ENCODE data around the gene INTS1.

INTS1 gene

GRCh38 chr7:1473864-1474512 lies 30.2 kb downstream of the INTS1 start:
- no peak overlapping the region for H3K4me3 ChIP-seq (ENCODE audit: control insufficient read depth, low read depth, low read length)
- peak; percentile 92 for TF ChIP-seq CTCF (IDR thresholded peaks at IDR 0.05; ENCODE audit: control insufficient read depth, insufficient read depth, low read depth, low read length, missing control alignments)
- peak; percentile 32 for DNase-seq (ENCODE audit: low read depth)

GRCh38 chr7:1470901-1471300 lies 33.3 kb downstream of the INTS1 start:
- no peak for TF ChIP-seq CTCF (IDR thresholded peaks at IDR 0.05; ENCODE audit: control insufficient read depth, insufficient read depth, low read depth, low read length, missing control alignments)
- H3K4me3 ChIP-seq (ENCODE audit: control insufficient read depth, low read depth, low read length): no peak overlapping the region
- DNase-seq (ENCODE audit: low read depth): no peak

GRCh38 chr7:1468643-1469298 lies 35.4 kb downstream of the INTS1 start:
- H3K4me3 ChIP-seq (ENCODE audit: control insufficient read depth, low read depth, low read length): no peak overlapping the region
- no peak for DNase-seq (ENCODE audit: low read depth)
- no peak for TF ChIP-seq CTCF (IDR thresholded peaks at IDR 0.05; ENCODE audit: control insufficient read depth, insufficient read depth, low read depth, low read length, missing control alignments)

- no peak for TF ChIP-seq CTCF (IDR thresholded peaks at IDR 0.05; ENCODE audit: control insufficient read depth, insufficient read depth, low read depth, low read length, missing control alignments)
- no peak for DNase-seq (ENCODE audit: low read depth)
- H3K4me3 ChIP-seq (ENCODE audit: control insufficient read depth, low read depth, low read length): no peak overlapping the region
These were observed 36.0 kb downstream of the INTS1 start for GRCh38 chr7:1468203-1468602.

GRCh38 chr7:1466524-1467271 lies 37.5 kb downstream of the INTS1 start:
- no peak overlapping the region for H3K4me3 ChIP-seq (ENCODE audit: control insufficient read depth, low read depth, low read length)
- TF ChIP-seq CTCF (IDR thresholded peaks at IDR 0.05; ENCODE audit: control insufficient read depth, insufficient read depth, low read depth, low read length, missing control alignments): no peak
- no peak for DNase-seq (ENCODE audit: low read depth)

GRCh38 chr7:1464694-1465093 lies 39.5 kb downstream of the INTS1 start:
- no peak overlapping the region for H3K4me3 ChIP-seq (ENCODE audit: control insufficient read depth, low read depth, low read length)
- no peak for DNase-seq (ENCODE audit: low read depth)
- TF ChIP-seq CTCF (IDR thresholded peaks at IDR 0.05; ENCODE audit: control insufficient read depth, insufficient read depth, low read depth, low read length, missing control alignments): no peak
